HG03103 (cell line): ENCODE measurements around the gene PATE3.

Experiments used
- ATAC-seq: cut with Tn5 transposase; IDR thresholded peaks from one replicate; pipeline ENCODE4 v1.9.1; 2021; ENCODE audit warnings: low read depth; ENCODE audit not compliant: unreplicated experiment

The PATE3 gene

GRCh38 chr11:125835748-125836147 is 47.8 kb downstream of the PATE3 start:
- no peak for ATAC-seq
